Mucosa of rectum (tissue), 2 donors: ENCODE results near the gene ALX4.

Source experiments
- H3K27ac ChIP-seq, 2 donors: one replicate each; pipeline ENCODE4 v1.7.0; 2013; ENCODE audit warnings: inconsistent platforms in 2 of 2, low read depth in 2 of 2, low read length in 2 of 2
- H3K27me3 ChIP-seq, 2 donors: one replicate each; pipeline ENCODE4 v1.7.0; 2013; ENCODE audit warnings: low read length in 2 of 2; ENCODE audit not compliant: control insufficient read depth in 2 of 2, insufficient read depth in 2 of 2
- H3K36me3 ChIP-seq, 2 donors: one replicate each; pipeline ENCODE4 v1.7.0; 2013; ENCODE audit warnings: low read length in 2 of 2; ENCODE audit not compliant: control insufficient read depth in 2 of 2, insufficient read depth in 2 of 2
- H3K4me1 ChIP-seq, 2 donors: one replicate each; pipeline ENCODE4 v1.7.0; 2013; ENCODE audit warnings: low read length in 2 of 2, mild to moderate bottlenecking in 1 of 2; ENCODE audit not compliant: control insufficient read depth in 2 of 2, insufficient read depth in 2 of 2
- H3K4me3 ChIP-seq, 2 donors: one replicate each; pipeline ENCODE4 v1.7.0; 2013; ENCODE audit warnings: low read length in 2 of 2
- H3K9ac ChIP-seq, 2 donors: one replicate each; pipeline ENCODE4 v1.7.0; 2013; ENCODE audit warnings: low read length in 2 of 2, low read depth in 1 of 2, mild to moderate bottlenecking in 1 of 2
- H3K9me3 ChIP-seq, 2 donors: one replicate each; pipeline ENCODE4 v1.7.0; 2013; ENCODE audit warnings: low read length in 2 of 2; ENCODE audit not compliant: control insufficient read depth in 2 of 2
- donor health status: healthy.
- donor health status: Normal muscosa, but diverticular disease.

ALX4 gene

GRCh38 chr11:44338026-44338425 lies 28.1 kb upstream of the ALX4 start:
- Histone ChIP-seq H3K27ac (no peak overlapping the region), H3K4me3 (no peak overlapping the region), H3K9ac (no peak overlapping the region), H3K4me1 (no peaks in the 10 kb centered on the region), H3K9me3 (no peaks in the 10 kb centered on the region), H3K36me3 (no peaks in the 10 kb centered on the region), H3K27me3 (peaks cover 14 to 27% of the 10 kb centered on the region in 2 donors)

DNA sequence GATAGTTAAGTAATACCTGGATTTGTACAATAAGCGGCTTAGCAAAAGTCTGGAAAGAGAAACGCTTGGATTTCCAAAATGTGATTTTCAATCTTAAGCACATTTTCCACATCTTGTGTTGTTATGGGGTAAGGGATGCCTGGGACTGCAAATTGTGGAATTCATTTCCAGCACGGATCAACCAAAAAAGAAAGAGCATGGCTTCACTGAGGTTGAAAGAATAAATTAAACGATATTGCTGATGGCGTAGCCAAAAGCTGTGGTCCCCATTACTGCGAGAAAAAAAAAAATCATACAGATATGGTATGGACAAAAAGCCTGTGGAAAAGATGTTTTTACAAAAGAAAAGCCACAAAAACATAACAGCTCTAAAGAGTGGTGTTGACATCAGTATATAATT lies 26.0 kb upstream of the ALX4 start:
- Histone ChIP-seq H3K4me1 (no peaks in the 10 kb centered on the region), H3K36me3 (no peaks in the 10 kb centered on the region), H3K9me3 (no peaks in the 10 kb centered on the region), H3K4me3 (no peak overlapping the region), H3K27ac (no peak overlapping the region), H3K9ac (no peak overlapping the region), H3K27me3 (peaks cover 14 to 27% of the 10 kb centered on the region in 2 donors)

GRCh38 chr11:44335052-44335760 lies 25.3 kb upstream of the ALX4 start:
- H3K27ac ChIP-seq = no peak overlapping the region
- H3K4me3 ChIP-seq = no peak overlapping the region
- H3K9ac ChIP-seq = no peak overlapping the region
- H3K27me3 ChIP-seq = peaks cover 14 to 27% of the 10 kb centered on the region in 2 donors
- H3K36me3 ChIP-seq = no peaks in the 10 kb centered on the region
- H3K9me3 ChIP-seq = no peaks in the 10 kb centered on the region
- no peaks in the 10 kb centered on the region for H3K4me1 ChIP-seq

GRCh38 chr11:44334356-44335004 lies 24.5 kb upstream of the ALX4 start:
- Histone ChIP-seq H3K4me1 (no peaks in the 10 kb centered on the region), H3K9me3 (no peaks in the 10 kb centered on the region), H3K9ac (no peak overlapping the region), H3K27ac (no peak overlapping the region), H3K36me3 (no peaks in the 10 kb centered on the region), H3K27me3 (peaks cover 21 to 26% of the 10 kb centered on the region in 2 donors), H3K4me3 (no peak overlapping the region)

DNA sequence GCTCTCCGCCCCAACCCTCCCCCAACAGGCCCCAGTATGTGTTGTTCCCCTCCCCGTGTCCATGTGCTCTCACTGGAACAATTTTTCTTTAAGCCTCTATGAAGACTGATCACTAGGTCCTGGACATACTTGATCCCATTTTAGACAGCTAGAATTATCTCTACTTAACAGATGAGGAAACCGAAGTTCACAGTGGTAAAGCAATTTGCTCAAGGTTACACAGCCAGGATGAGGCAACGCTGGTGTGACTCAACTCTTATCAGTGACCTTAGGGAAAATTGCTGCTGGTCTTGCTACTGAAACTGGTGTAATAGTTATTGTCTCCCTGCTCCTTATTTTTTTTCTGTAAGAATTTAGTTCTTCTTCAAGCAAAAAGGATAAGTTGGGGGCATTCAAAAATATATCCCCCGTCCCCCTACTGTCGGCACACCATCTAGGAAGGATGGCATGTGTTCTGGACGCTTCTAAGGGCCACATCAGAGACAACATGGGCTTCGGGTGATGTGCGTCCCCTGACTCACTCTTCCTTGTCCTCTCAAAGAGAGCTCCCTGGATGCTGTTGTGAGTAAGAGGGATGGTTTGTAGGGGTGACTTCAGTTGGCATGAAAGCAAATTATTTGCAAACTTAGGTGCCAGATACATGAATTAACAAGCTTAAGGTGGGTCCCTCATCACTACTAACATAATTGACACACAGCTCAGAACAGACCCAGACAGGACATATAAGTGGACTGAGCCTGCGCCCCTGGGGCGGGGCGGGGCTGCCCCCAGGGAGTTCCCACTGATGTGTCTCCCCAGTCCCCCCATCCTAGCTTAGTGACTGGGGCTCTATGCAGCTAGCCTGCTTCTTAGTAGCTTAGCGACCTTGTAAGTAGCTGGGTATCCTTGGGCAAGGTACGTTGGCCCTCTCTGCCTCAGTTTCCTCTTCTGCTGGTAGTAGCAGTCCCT lies 23.6 kb upstream of the ALX4 start:
- Histone ChIP-seq H3K36me3 (no peaks in the 10 kb centered on the region), H3K9ac (no peak overlapping the region), H3K27me3 (peaks cover 20 to 24% of the 10 kb centered on the region in 2 donors), H3K4me3 (no peak overlapping the region), H3K4me1 (no peaks in the 10 kb centered on the region), H3K27ac (no peak overlapping the region), H3K9me3 (no peaks in the 10 kb centered on the region)

GRCh38 chr11:44332665-44333064 lies 22.7 kb upstream of the ALX4 start:
- no peaks in the 10 kb centered on the region for H3K4me1 ChIP-seq
- H3K27ac ChIP-seq = no peak overlapping the region
- no peak overlapping the region for H3K9ac ChIP-seq
- peaks cover 23 to 24% of the 10 kb centered on the region in 2 donors for H3K27me3 ChIP-seq
- H3K4me3 ChIP-seq = no peak overlapping the region
- H3K36me3 ChIP-seq = no peaks in the 10 kb centered on the region
- no peaks in the 10 kb centered on the region for H3K9me3 ChIP-seq

DNA sequence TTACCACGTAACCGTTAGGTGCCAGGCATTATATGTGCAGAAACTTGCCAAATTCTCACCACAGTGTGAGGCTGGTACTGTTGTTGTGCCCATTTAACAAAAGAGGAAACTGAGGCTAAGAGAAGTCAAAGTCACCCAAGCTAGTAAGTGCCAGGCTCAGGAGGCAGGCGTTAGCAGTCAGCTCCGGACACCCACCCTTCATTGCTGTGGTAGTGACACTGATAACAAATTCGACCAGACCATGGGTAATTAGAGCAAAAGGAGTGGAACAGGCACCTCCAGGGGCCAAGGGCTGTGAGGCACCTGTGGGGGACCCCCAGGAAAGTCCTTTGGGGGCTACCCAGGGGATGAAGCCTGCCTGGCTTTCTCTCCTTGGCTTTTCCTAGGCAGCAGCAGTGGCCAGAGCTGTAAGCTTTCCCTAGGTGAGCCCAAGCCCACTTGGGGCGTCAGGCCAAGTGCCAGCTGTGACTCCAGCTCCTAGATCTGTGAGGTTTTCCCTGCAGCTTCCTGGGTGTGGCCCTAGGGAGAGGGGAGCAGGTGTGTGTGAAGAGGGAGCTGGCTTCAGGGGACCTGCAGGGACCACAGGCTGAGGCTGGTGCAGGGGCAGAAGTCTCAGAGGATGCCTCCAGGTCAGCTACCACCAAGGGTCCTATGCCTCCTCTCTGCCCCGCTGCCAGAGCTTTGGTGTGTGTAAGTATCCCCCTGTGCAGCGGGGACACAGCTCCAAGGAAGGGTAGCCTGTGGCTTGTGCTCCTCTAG lies 19.7 kb upstream of the ALX4 start:
- Histone ChIP-seq H3K27ac (no peak overlapping the region), H3K9ac (no peak overlapping the region), H3K9me3 (no peaks in the 10 kb centered on the region), H3K27me3 (peaks cover 43% of the 10 kb centered on the region in 2 donors), H3K4me1 (no peaks in the 10 kb centered on the region), H3K36me3 (no peaks in the 10 kb centered on the region), H3K4me3 (no peak overlapping the region)

- Histone ChIP-seq H3K27me3 (peaks cover 47 to 49% of the 10 kb centered on the region in 2 donors), H3K27ac (no peak overlapping the region), H3K4me1 (no peaks in the 10 kb centered on the region), H3K9me3 (no peaks in the 10 kb centered on the region), H3K4me3 (no peak overlapping the region), H3K36me3 (no peaks in the 10 kb centered on the region), H3K9ac (no peak overlapping the region)
These were observed 18.3 kb upstream of the ALX4 start for GRCh38 chr11:44328138-44328660.

GRCh38 chr11:44327730-44328129 lies 17.8 kb upstream of the ALX4 start:
- H3K27ac ChIP-seq = no peak overlapping the region
- no peaks in the 10 kb centered on the region for H3K9me3 ChIP-seq
- no peaks in the 10 kb centered on the region for H3K36me3 ChIP-seq
- no peak overlapping the region for H3K9ac ChIP-seq
- no peaks in the 10 kb centered on the region for H3K4me1 ChIP-seq
- peaks cover 49 to 51% of the 10 kb centered on the region in 2 donors for H3K27me3 ChIP-seq
- H3K4me3 ChIP-seq = no peak overlapping the region
